ENCODE measurements around the gene DLST.

DLST gene

GRCh38 chr14:74917178-74917543, 35.4 kb downstream of the DLST start:
- no peaks in the 10 kb centered on the region for H3F3A ChIP-seq (ENCODE audit: low read depth)
- H3K4me1 ChIP-seq (ENCODE audit: insufficient read depth, low read length, poor library complexity, severe bottlenecking), result no peaks in the 10 kb centered on the region
- H3K4me3 ChIP-seq (ENCODE audit: low read length, poor library complexity, severe bottlenecking), result no peak overlapping the region
- no peaks in the 10 kb centered on the region for H3K79me2 ChIP-seq (ENCODE audit: insufficient read depth, low read length)
- no peak overlapping the region for H3K9ac ChIP-seq (ENCODE audit: low read depth, low read length, poor library complexity, severe bottlenecking)
- no peaks in the 10 kb centered on the region for H3K9me3 ChIP-seq (ENCODE audit: insufficient read depth, low read depth, low read length)
- H4K20me1 ChIP-seq (ENCODE audit: insufficient read depth, low read length, poor library complexity, severe bottlenecking), result no peaks in the 10 kb centered on the region
- H3K4me2 ChIP-seq (ENCODE audit: low read depth, low read length, poor library complexity, severe bottlenecking), result no peak overlapping the region
- no peaks in the 10 kb centered on the region for H3K27me3 ChIP-seq (ENCODE audit: insufficient read depth, low read length, poor library complexity, severe bottlenecking)
- TF ChIP-seq CTCF (conservative IDR thresholded peaks at IDR 0.05; ENCODE audit: low read length), result no peak
- no peak for TF ChIP-seq EZH2phosphoT487 (IDR thresholded peaks at IDR 0.05; ENCODE audit: borderline replicate concordance)
- no peak overlapping the region for H2AFZ ChIP-seq (ENCODE audit: low read length)
- no peaks in the 10 kb centered on the region for H3K36me3 ChIP-seq (ENCODE audit: insufficient read depth, low read length)
- H3K9me2 ChIP-seq (replicated peaks; ENCODE audit: low read depth, low read length), result no peaks in the 10 kb centered on the region

- no peaks in the 10 kb centered on the region for H3K9me2 ChIP-seq (replicated peaks; ENCODE audit: low read depth, low read length)
- no peaks in the 10 kb centered on the region for H3K36me3 ChIP-seq (ENCODE audit: insufficient read depth, low read length)
- no peaks in the 10 kb centered on the region for H4K20me1 ChIP-seq (ENCODE audit: insufficient read depth, low read length, poor library complexity, severe bottlenecking)
- H3K9me3 ChIP-seq (ENCODE audit: insufficient read depth, low read depth, low read length), result no peaks in the 10 kb centered on the region
- no peak overlapping the region for H3K4me3 ChIP-seq (ENCODE audit: low read length, poor library complexity, severe bottlenecking)
- no peaks in the 10 kb centered on the region for H3K4me1 ChIP-seq (ENCODE audit: insufficient read depth, low read length, poor library complexity, severe bottlenecking)
- no peak overlapping the region for H3K4me2 ChIP-seq (ENCODE audit: low read depth, low read length, poor library complexity, severe bottlenecking)
- no peak overlapping the region for H3K9ac ChIP-seq (ENCODE audit: low read depth, low read length, poor library complexity, severe bottlenecking)
- no peak for TF ChIP-seq EZH2phosphoT487 (IDR thresholded peaks at IDR 0.05; ENCODE audit: borderline replicate concordance)
- TF ChIP-seq CTCF (conservative IDR thresholded peaks at IDR 0.05; ENCODE audit: low read length), result no peak
- no peaks in the 10 kb centered on the region for H3K79me2 ChIP-seq (ENCODE audit: insufficient read depth, low read length)
- H3F3A ChIP-seq (ENCODE audit: low read depth), result no peaks in the 10 kb centered on the region
- H2AFZ ChIP-seq (ENCODE audit: low read length), result no peak overlapping the region
- H3K27me3 ChIP-seq (ENCODE audit: insufficient read depth, low read length, poor library complexity, severe bottlenecking), result no peaks in the 10 kb centered on the region
These were observed 35.9 kb downstream of the DLST start for GRCh38 chr14:74917646-74918081.

- Histone ChIP-seq H3K4me1 (ENCODE audit: insufficient read depth, low read length, poor library complexity, severe bottlenecking) (no peaks in the 10 kb centered on the region), H3K9me3 (ENCODE audit: insufficient read depth, low read depth, low read length) (no peaks in the 10 kb centered on the region), H4K20me1 (ENCODE audit: insufficient read depth, low read length, poor library complexity, severe bottlenecking) (no peaks in the 10 kb centered on the region), H3K27me3 (ENCODE audit: insufficient read depth, low read length, poor library complexity, severe bottlenecking) (no peaks in the 10 kb centered on the region), H3K36me3 (ENCODE audit: insufficient read depth, low read length) (no peaks in the 10 kb centered on the region), H3F3A (ENCODE audit: low read depth) (no peaks in the 10 kb centered on the region), H3K4me3 (ENCODE audit: low read length, poor library complexity, severe bottlenecking) (no peak overlapping the region), H3K9ac (ENCODE audit: low read depth, low read length, poor library complexity, severe bottlenecking) (no peak overlapping the region), H3K9me2 (replicated peaks; ENCODE audit: low read depth, low read length) (no peaks in the 10 kb centered on the region), H3K4me2 (ENCODE audit: low read depth, low read length, poor library complexity, severe bottlenecking) (no peak overlapping the region), H2AFZ (ENCODE audit: low read length) (no peak overlapping the region), H3K79me2 (ENCODE audit: insufficient read depth, low read length) (no peaks in the 10 kb centered on the region)
- TF ChIP-seq CTCF (conservative IDR thresholded peaks at IDR 0.05; ENCODE audit: low read length), result no peak
These were observed 36.7 kb downstream of the DLST start for GRCh38 chr14:74918380-74918779.

Measured in Loucy (cell line).